Measurements from ENCODE around the gene APCDD1L.

APCDD1L gene

GRCh38 chr20:58464838-58465237, 50.4 kb downstream of the APCDD1L start:
- DNase-seq (ENCODE audit: low spot score), result no peak
- POLR2A ChIA-PET (ENCODE audit: low non-redundant PET), result no interaction called here
- CTCF ChIA-PET, result interaction anchor here (0.6 kb wide), 1 partner anchor 1182 kb away, joined by 5 read pairs; no protein-coding TSS in a partner anchor
- H3K27ac ChIP-seq, result no peak overlapping the region
- TF ChIP-seq CTCF (conservative IDR thresholded peaks at IDR 0.05; ENCODE audit: low read depth), result no peak

DNA sequence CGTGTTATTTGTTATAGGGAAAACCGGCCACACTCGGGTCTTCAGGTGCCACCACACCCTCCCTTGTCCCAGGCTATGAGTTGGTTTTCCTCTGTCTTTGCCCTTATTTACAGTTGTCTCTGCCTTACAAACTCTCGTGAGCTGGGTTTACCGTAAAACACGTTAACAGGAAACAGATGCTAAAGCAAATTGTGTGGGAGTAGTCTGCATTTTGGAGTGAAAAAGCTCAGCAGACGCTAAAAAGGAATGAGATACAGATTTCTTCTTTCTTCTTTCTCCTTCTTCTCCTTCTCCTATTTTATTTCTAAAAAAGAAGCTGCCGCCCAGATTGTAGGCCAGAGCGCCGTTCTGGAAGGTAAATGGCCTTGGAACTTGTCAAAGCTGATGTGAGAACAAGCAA, 51.9 kb downstream of the APCDD1L start:
- peak overlapping the region; percentile 94; the same call in 1 of the 2 replicates for H3K27ac ChIP-seq
- ChIA-PET POLR2A (ENCODE audit: low non-redundant PET) (no interaction called here), CTCF (interaction anchor here (0.6 to 2.0 kb wide), 2 partner anchors 15 to 167 kb away, joined by 3 to 8 read pairs; no protein-coding TSS in a partner anchor)
- TF ChIP-seq CTCF (conservative IDR thresholded peaks at IDR 0.05; ENCODE audit: low read depth), result no peak
- DNase-seq (ENCODE audit: low spot score), result no peak

- POLR2A ChIA-PET (ENCODE audit: low non-redundant PET), result interaction anchor here (0.8 kb wide), 1 partner anchor 73 kb away, joined by 3 read pairs; the partner anchor contains the start of gene VAPB
- CTCF ChIA-PET, result interaction anchor here (0.5 to 2.0 kb wide), 4 partner anchors 11 to 189 kb away, joined by 3 to 8 read pairs (median 3); partner anchors contain the start of gene STX16
- no peak for TF ChIP-seq CTCF (conservative IDR thresholded peaks at IDR 0.05; ENCODE audit: low read depth)
- H3K27ac ChIP-seq, result peak overlapping the region; percentile 94
- peak; percentile 89 for DNase-seq (ENCODE audit: low spot score)
These were observed 53.3 kb downstream of the APCDD1L start for GRCh38 chr20:58461899-58462298.

- DNase-seq (ENCODE audit: low spot score), result no peak
- H3K27ac ChIP-seq, result peak overlapping the region; percentile 94
- TF ChIP-seq CTCF (conservative IDR thresholded peaks at IDR 0.05; ENCODE audit: low read depth), result no peak
- CTCF ChIA-PET, result interaction anchor here (0.5 to 0.8 kb wide), 2 partner anchors 12 to 190 kb away, joined by 3 read pairs; partner anchors contain the start of gene STX16
- POLR2A ChIA-PET (ENCODE audit: low non-redundant PET), result interaction anchor here (0.6 kb wide), 1 partner anchor 13 kb away, joined by 6 read pairs; no protein-coding TSS in a partner anchor
These were observed 54.1 kb downstream of the APCDD1L start for GRCh38 chr20:58461104-58461503.

- ChIA-PET CTCF (interaction anchor here (0.6 to 2.1 kb wide), 2 partner anchors 51 to 1292 kb away, joined by 3 to 4 read pairs; no protein-coding TSS in a partner anchor), POLR2A (ENCODE audit: low non-redundant PET) (interaction anchor here (0.7 to 1.0 kb wide), 2 partner anchors 37 to 70 kb away, joined by 4 to 5 read pairs; partner anchors contain the start of gene VAPB)
- TF ChIP-seq CTCF (conservative IDR thresholded peaks at IDR 0.05; ENCODE audit: low read depth), result no peak
- DNase-seq (ENCODE audit: low spot score), result no peak
- peak overlapping the region; percentile 94 for H3K27ac ChIP-seq
These were observed 56.0 kb downstream of the APCDD1L start for GRCh38 chr20:58459058-58459750.

DNA sequence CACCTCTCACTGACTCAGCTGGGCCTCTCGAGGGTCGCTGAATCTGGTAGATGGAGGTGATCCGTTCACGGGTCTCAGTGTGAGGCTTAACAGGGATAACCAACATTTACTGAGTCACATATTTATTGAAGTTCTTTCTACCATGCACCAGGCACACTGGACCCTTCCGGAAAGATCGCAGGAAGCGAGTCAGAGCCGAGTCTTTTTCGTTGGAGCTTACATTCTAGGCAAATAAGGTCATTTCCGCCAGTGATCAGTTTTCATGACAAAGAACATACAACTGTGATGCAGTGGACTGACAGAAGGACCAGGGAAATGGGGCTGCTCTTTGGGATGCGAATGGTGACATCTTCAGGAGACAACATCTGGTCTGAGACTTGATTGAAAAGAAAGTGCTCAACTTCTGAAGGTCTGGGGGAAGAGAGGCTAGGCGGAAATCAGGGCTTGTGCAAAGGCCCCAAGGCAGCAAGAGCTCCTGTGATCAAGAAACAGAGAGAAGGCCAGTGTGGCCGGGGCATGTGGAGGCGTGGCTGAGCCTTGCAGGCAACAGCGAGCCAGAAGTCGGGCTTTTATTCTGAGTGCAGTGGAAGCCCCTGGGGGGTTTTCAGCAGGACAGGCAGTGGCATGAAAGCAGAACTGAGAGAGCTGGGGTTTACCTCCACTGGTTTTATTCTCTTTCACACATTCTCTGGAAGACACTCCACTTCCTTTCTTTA, 56.7 kb downstream of the APCDD1L start:
- ChIA-PET CTCF (interaction anchor here (0.6 to 2.1 kb wide), 2 partner anchors 52 to 1292 kb away, joined by 3 to 4 read pairs; no protein-coding TSS in a partner anchor), POLR2A (ENCODE audit: low non-redundant PET) (interaction anchor here (0.7 kb wide), 1 partner anchor 37 kb away, joined by 5 read pairs; no protein-coding TSS in a partner anchor)
- no peak for TF ChIP-seq CTCF (conservative IDR thresholded peaks at IDR 0.05; ENCODE audit: low read depth)
- H3K27ac ChIP-seq, result peak overlapping the region; percentile 68
- no peak for DNase-seq (ENCODE audit: low spot score)

Measured in RWPE1 (cell line).